ENCODE measurements around the gene ATP9A. TPM values are rescaled to one million over a fixed set of nuclear protein-coding genes. Genes with fewer than 3 reads are reported as not detected.

ATP9A gene
- total RNA-seq, 1 experiment from 2014 or later = 16.8 TPM

- H3K9me3 ChIP-seq (ENCODE audit: control insufficient read depth in 1 of 2, insufficient read depth in 1 of 2, low read depth in 1 of 2, low read length in 2 of 2) = no peaks in the 10 kb centered on the region
These were observed 71.7 kb downstream of the ATP9A start for GRCh38 chr20:51696304-51697071.

More at GRCh38 chr20:51696304-51697071, 71.7 kb downstream of the ATP9A start:
- no peaks in the 10 kb centered on the region for H3K79me2 ChIP-seq (ENCODE audit: insufficient read depth, low read length)
- H3K4me2 ChIP-seq (ENCODE audit: low read length) = no peak overlapping the region; the same call in 1 of the 2 replicates
- no peak overlapping the region for H3K4me3 ChIP-seq (replicated peaks in 1 of 2; ENCODE audit: low read depth in 1 of 2, low read length in 2 of 2)
- DNase-seq (ENCODE audit: low read depth, low spot score) (no peak), ATAC-seq (no peak)
- no peaks in the 10 kb centered on the region for H4K20me1 ChIP-seq (ENCODE audit: insufficient read depth)
- ChIA-PET CTCF (interaction anchor here (1.0 kb wide), 1 partner anchor 16 kb away, joined by 4 read pairs; no protein-coding TSS in a partner anchor), POLR2A (interaction anchor here (0.6 kb wide), 1 partner anchor 40 kb away, joined by 4 read pairs; no protein-coding TSS in a partner anchor), RAD21 (ENCODE audit: low non-redundant PET in 1 of 2, low total read pairs in 2 of 2, uncharacterized antibody in 2 of 2, unreplicated experiment in 2 of 2) (no interaction called here)
- no TSS peak for BruUV-seq (replicated peaks)
- H3K36me3 ChIP-seq (ENCODE audit: control insufficient read depth in 1 of 2, insufficient read depth in 2 of 2, low read length in 2 of 2) = no peaks in the 10 kb centered on the region
- no peak overlapping the region for H2AFZ ChIP-seq (ENCODE audit: low read depth, low read length, poor library complexity, severe bottlenecking)
- no peak overlapping the region for H3K9ac ChIP-seq (ENCODE audit: low read length)
- peaks cover 5 to 29% of the 10 kb centered on the region in 2 experiments; a peak in 3 of 4 replicates for H3K4me1 ChIP-seq (ENCODE audit: control insufficient read depth in 1 of 2, insufficient read depth in 2 of 2, low read length in 2 of 2)
- intact Hi-C loops (cut with micrococcal nuclease) = no loop called here
- TF ChIP-seq TCF7L2 (IDR thresholded peaks at IDR 0.05; ENCODE audit: borderline replicate concordance, extremely low read depth, insufficient read depth, insufficient read length) (no peak), JUND (IDR thresholded peaks at IDR 0.05) (no peak), CEBPB (IDR thresholded peaks at IDR 0.05; ENCODE audit: low read depth) (no peak), ELF1 (IDR thresholded peaks at IDR 0.05; ENCODE audit: borderline replicate concordance, low read depth) (no peak), MAX (IDR thresholded peaks at IDR 0.05) (no peak), ZNF274 (IDR thresholded peaks at IDR 0.05; ENCODE audit: low read depth, low read length) (no peak), EGR1 (IDR thresholded peaks at IDR 0.05; ENCODE audit: low read depth) (no peak), EZH2 (IDR thresholded peaks at IDR 0.05) (no peak), FOSL1 (IDR thresholded peaks at IDR 0.05; ENCODE audit: low read depth) (no peak), SIN3A (IDR thresholded peaks at IDR 0.05; ENCODE audit: low read depth) (no peak), SP1 (IDR thresholded peaks at IDR 0.05; ENCODE audit: low read depth) (no peak)
- TF ChIP-seq, protein P1, sequence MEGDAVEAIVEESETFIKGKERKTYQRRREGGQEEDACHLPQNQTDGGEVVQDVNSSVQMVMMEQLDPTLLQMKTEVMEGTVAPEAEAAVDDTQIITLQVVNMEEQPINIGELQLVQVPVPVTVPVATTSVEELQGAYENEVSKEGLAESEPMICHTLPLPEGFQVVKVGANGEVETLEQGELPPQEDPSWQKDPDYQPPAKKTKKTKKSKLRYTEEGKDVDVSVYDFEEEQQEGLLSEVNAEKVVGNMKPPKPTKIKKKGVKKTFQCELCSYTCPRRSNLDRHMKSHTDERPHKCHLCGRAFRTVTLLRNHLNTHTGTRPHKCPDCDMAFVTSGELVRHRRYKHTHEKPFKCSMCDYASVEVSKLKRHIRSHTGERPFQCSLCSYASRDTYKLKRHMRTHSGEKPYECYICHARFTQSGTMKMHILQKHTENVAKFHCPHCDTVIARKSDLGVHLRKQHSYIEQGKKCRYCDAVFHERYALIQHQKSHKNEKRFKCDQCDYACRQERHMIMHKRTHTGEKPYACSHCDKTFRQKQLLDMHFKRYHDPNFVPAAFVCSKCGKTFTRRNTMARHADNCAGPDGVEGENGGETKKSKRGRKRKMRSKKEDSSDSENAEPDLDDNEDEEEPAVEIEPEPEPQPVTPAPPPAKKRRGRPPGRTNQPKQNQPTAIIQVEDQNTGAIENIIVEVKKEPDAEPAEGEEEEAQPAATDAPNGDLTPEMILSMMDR (IDR thresholded peaks at IDR 0.05 in 2 of 3, conservative IDR thresholded peaks at IDR 0.05 in 1 of 3; ENCODE audit: borderline replicate concordance in 1 of 3, insufficient read depth in 1 of 3, low read depth in 2 of 3, low read length in 2 of 3) = no peak
- TF ChIP-seq, protein P2, sequence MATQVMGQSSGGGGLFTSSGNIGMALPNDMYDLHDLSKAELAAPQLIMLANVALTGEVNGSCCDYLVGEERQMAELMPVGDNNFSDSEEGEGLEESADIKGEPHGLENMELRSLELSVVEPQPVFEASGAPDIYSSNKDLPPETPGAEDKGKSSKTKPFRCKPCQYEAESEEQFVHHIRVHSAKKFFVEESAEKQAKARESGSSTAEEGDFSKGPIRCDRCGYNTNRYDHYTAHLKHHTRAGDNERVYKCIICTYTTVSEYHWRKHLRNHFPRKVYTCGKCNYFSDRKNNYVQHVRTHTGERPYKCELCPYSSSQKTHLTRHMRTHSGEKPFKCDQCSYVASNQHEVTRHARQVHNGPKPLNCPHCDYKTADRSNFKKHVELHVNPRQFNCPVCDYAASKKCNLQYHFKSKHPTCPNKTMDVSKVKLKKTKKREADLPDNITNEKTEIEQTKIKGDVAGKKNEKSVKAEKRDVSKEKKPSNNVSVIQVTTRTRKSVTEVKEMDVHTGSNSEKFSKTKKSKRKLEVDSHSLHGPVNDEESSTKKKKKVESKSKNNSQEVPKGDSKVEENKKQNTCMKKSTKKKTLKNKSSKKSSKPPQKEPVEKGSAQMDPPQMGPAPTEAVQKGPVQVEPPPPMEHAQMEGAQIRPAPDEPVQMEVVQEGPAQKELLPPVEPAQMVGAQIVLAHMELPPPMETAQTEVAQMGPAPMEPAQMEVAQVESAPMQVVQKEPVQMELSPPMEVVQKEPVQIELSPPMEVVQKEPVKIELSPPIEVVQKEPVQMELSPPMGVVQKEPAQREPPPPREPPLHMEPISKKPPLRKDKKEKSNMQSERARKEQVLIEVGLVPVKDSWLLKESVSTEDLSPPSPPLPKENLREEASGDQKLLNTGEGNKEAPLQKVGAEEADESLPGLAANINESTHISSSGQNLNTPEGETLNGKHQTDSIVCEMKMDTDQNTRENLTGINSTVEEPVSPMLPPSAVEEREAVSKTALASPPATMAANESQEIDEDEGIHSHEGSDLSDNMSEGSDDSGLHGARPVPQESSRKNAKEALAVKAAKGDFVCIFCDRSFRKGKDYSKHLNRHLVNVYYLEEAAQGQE (IDR thresholded peaks at IDR 0.05; ENCODE audit: low read depth) = no peak
- no peaks in the 10 kb centered on the region for H3K27me3 ChIP-seq (ENCODE audit: insufficient read depth, low read length)
- no peak overlapping the region for H3K27ac ChIP-seq (ENCODE audit: low read depth, low read length)
- H3K9me2 ChIP-seq (ENCODE audit: insufficient read depth) = no peaks in the 10 kb centered on the region

Data from HCT116 (cell line).